IPS-18a (cell line): ENCODE results near the gene POU3F1.
A peak's percentile ranks its signal among the peaks of the same experiment; 100 is the strongest.

ENCODE experiments used
- H3K27ac ChIP-seq: one replicate; pipeline ENCODE4 v1.5.1; 2013; ENCODE audit warnings: low read length
- H3K27me3 ChIP-seq: one replicate; pipeline ENCODE4 v1.6.1; 2013; ENCODE audit warnings: mild to moderate bottlenecking, low read length; ENCODE audit not compliant: control insufficient read depth, insufficient read depth
- H3K36me3 ChIP-seq: one replicate; pipeline ENCODE4 v1.6.1; 2013; ENCODE audit warnings: low read depth, low read length; ENCODE audit not compliant: control insufficient read depth
- H3K4me1 ChIP-seq: one replicate; pipeline ENCODE4 v1.6.1; 2013; ENCODE audit warnings: low read depth, low read length; ENCODE audit not compliant: control insufficient read depth
- H3K4me3 ChIP-seq: one replicate; pipeline ENCODE4 v1.5.1; 2013; ENCODE audit warnings: low read length
- H3K9ac ChIP-seq: one replicate; pipeline ENCODE4 v1.6.1; 2013; ENCODE audit warnings: mild to moderate bottlenecking, low read length, moderate library complexity
- H3K9me3 ChIP-seq: one replicate; pipeline ENCODE4 v1.6.1; 2013; ENCODE audit warnings: low read depth, low read length; ENCODE audit not compliant: control insufficient read depth

Gene POU3F1

DNA sequence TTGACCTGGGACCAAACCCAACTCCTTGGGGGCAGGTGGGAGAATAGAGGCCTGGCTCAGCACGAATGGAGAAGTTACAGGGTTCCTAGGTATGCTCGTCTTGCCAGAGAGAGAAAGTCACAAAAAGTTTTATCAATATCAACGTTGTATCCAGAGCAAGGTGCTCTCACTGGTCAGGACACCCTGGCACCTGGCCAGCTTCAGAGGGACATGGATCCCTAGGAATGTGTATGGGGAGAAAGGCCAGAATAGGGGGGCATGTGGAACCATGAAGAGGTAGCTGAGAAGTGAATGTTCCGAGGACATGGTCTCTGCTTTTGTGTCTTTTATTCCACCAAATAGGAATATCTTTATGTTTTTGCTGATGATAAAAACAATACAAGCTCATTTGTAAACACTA is 9.4 kb upstream of the POU3F1 start:
- Histone ChIP-seq H3K9ac (no peak overlapping the region), H3K27me3 (no peaks in the 10 kb centered on the region), H3K4me3 (no peak overlapping the region), H3K9me3 (no peaks in the 10 kb centered on the region), H3K36me3 (no peaks in the 10 kb centered on the region), H3K27ac (no peak overlapping the region), H3K4me1 (peaks cover 13% of the 10 kb centered on the region)

- no peaks in the 10 kb centered on the region for H3K27me3 ChIP-seq
- H3K4me1 ChIP-seq, result peaks cover 13% of the 10 kb centered on the region
- no peaks in the 10 kb centered on the region for H3K36me3 ChIP-seq
Observed at GRCh38 chr1:38055398-38055797, 8.8 kb upstream of the POU3F1 start.

DNA sequence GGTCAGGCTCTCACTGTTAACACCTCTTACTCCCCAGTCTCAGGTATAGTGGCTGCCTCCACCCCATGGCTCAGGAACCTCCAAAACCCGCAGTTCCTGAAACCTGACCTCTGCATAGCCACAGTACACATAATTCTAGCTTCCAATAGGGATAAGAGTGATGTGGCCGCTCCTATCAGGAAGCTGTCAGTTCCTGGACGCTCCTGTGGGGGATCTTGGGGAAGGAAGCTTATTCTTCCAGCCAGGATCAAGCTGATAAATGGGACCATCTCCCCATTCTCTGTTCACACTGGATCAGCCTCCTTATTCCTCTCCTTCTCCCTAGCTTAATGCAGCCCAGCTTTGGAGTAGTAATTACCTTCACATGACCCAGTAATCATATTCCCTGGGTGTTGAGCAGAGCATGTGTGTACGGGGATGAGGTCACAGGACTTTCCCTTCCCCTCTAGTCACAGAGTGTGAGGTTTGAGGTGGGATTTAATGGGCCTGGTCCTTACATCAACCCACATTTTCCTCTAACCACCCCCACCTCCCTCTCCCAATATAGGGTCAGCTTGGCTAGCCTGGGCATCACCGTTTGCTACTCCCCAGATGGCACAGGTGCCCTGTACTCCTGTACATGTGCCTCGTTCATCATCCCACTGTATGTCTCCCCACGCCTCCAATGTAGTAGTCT is 7.0 kb upstream of the POU3F1 start:
- Histone ChIP-seq H3K4me3 (no peak overlapping the region), H3K4me1 (peaks cover 13% of the 10 kb centered on the region), H3K9ac (no peak overlapping the region), H3K9me3 (no peaks in the 10 kb centered on the region), H3K27me3 (peaks cover 13% of the 10 kb centered on the region), H3K36me3 (no peaks in the 10 kb centered on the region), H3K27ac (no peak overlapping the region)

More at GRCh38 chr1:38055398-38055797, 8.8 kb upstream of the POU3F1 start:
- Histone ChIP-seq H3K27ac (no peak overlapping the region), H3K4me3 (no peak overlapping the region), H3K9ac (no peak overlapping the region), H3K9me3 (no peaks in the 10 kb centered on the region)

DNA sequence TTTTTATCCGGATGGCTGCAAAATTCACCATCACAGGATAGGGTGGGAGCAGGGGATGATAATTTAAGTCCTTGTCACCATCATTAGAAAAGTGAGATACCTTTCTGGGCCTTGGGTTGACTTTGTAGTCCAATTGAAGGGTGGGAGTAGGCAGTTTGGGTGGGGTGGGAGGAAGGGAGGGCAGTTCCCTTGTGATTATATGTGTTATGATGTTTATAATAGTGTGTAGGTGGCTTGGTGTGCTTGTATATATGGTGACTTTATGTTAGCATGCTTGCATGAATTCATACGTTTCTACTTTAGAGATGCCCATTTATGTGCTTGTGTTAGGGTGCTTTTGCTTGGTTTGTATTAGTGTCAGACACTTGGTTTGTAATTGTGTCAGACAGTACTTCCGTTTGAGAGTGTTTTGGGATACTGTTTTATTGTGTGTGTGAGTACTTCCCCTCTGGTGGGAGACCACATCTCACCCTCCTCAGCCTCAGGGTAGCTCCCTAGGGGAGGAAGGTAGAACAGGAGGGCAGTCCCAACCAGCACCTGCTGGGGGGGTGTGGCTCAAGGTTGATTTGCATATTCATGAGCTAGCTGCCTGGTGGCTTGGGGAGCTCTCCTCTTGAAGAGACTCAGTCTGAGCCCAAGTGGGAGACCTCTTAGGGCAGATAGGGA is 6.3 kb upstream of the POU3F1 start:
- peaks cover 15% of the 10 kb centered on the region for H3K4me1 ChIP-seq
- no peaks in the 10 kb centered on the region for H3K36me3 ChIP-seq
- no peak overlapping the region for H3K4me3 ChIP-seq
- no peak overlapping the region for H3K9ac ChIP-seq
- no peak overlapping the region for H3K27ac ChIP-seq
- no peaks in the 10 kb centered on the region for H3K9me3 ChIP-seq
- H3K27me3 ChIP-seq, result peaks cover 19% of the 10 kb centered on the region

GRCh38 chr1:38051079-38051543 is 4.5 kb upstream of the POU3F1 start:
- Histone ChIP-seq H3K9ac (no peak overlapping the region), H3K4me1 (peaks cover 16% of the 10 kb centered on the region), H3K4me3 (no peak overlapping the region), H3K9me3 (no peaks in the 10 kb centered on the region), H3K27me3 (peaks cover 27% of the 10 kb centered on the region), H3K27ac (no peak overlapping the region), H3K36me3 (no peaks in the 10 kb centered on the region)

DNA sequence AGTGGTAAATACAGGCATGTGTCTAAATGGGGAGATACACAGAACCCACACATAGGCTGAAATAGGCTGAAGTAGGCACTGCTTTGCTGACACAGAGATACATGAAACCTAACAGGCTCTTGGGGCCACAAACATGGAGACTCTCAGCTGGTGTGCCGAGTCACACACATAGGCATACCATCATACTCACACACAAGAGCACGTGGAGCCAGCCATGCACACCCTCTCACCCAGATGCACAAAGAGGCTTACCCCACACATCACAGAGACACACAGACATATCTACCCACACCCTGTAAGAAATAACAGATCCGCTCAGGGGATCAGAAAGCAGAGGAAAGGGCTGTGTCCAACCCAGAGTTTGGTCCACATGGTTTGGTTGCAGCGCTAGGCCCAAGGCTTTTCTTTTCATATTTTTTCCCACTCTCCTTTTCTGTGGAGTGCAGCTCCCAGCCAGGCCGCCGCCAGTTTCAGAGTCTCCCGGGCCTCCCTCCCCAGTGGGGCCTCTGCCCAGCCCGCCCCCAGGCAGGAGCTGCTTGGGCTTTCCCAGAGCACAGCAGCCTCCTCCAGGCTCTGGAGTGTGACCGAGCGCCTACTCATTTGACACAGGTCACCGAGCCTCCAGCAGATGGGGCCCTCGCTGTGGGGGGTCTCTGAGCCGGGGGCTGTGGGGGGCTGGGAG is 3.9 kb upstream of the POU3F1 start:
- Histone ChIP-seq H3K9me3 (no peaks in the 10 kb centered on the region), H3K27me3 (peaks cover 31% of the 10 kb centered on the region), H3K4me1 (peaks cover 16% of the 10 kb centered on the region), H3K36me3 (no peaks in the 10 kb centered on the region), H3K4me3 (no peak overlapping the region), H3K27ac (no peak overlapping the region), H3K9ac (no peak overlapping the region)

DNA sequence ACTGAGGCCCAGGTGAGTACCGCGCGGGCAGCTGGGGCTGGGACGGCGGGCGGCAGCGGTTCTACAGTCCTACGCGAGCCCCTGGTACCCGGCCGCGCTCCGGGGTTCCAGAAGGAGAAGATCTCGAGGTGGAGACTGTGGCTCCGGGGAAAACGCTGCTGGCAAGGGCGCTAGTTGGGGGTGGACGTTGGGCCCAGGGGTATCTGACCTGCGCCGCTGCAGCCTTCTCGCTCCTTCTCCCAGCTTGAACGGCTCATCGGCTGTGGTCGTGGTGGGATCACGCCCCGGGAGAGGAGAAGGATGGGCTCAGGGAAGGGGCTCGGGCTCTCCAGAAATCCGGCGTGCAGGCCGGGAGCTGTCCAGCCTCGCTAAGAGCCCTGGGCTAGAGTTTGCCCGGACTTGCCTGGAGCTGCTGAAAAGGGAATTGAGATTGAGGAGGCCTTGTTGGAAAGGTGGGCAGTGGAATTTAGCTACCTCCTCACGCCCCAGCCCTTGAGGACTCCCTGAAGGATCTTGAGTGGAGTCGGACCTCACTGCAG is 1.1 kb upstream of the POU3F1 start:
- no peaks in the 10 kb centered on the region for H3K36me3 ChIP-seq
- peaks cover 3% of the 10 kb centered on the region for H3K4me1 ChIP-seq
- no peaks in the 10 kb centered on the region for H3K9me3 ChIP-seq
- peaks cover 56% of the 10 kb centered on the region for H3K27me3 ChIP-seq
- peak overlapping the region; percentile 60 for H3K4me3 ChIP-seq
- H3K9ac ChIP-seq, result peak overlapping the region; percentile 7
- no peak overlapping the region for H3K27ac ChIP-seq

GRCh38 chr1:38046884-38047602 is 450 bp upstream of the POU3F1 start:
- H3K9ac ChIP-seq, result peak overlapping the region; percentile 7

GRCh38 chr1:38045401-38046332 is 926 bp downstream of the POU3F1 start:
- H3K27me3 ChIP-seq, result peaks cover 56% of the 10 kb centered on the region
- no peak overlapping the region for H3K27ac ChIP-seq
- peaks cover 6% of the 10 kb centered on the region for H3K4me1 ChIP-seq
- no peaks in the 10 kb centered on the region for H3K9me3 ChIP-seq
- H3K9ac ChIP-seq, result no peak overlapping the region
- H3K36me3 ChIP-seq, result no peaks in the 10 kb centered on the region
- peak overlapping the region; percentile 81 for H3K4me3 ChIP-seq

More at GRCh38 chr1:38046884-38047602, 450 bp upstream of the POU3F1 start:
- Histone ChIP-seq H3K4me1 (peaks cover 3% of the 10 kb centered on the region), H3K27ac (no peak overlapping the region), H3K9me3 (no peaks in the 10 kb centered on the region), H3K4me3 (peak overlapping the region; percentile 60), H3K27me3 (peaks cover 56% of the 10 kb centered on the region), H3K36me3 (no peaks in the 10 kb centered on the region)
